HepG2 (cell line): ENCODE measurements around the gene HYAL1. TPM values are rescaled to one million over a fixed set of nuclear protein-coding genes. Genes with fewer than 3 reads are reported as not detected.

Experiments
- ARID5B ChIP-seq: IDR thresholded peaks from 2 replicates; pipeline ENCODE4 v1.4.0; 2020; ENCODE audit warnings: mild to moderate bottlenecking, missing genetic modification reagents
- CBFB ChIP-seq: sonication (generic); formaldehyde crosslinking; IDR thresholded peaks from 2 replicates; pipeline ENCODE4 v1.4.0; 2020; ENCODE audit warnings: missing genetic modification reagents
- FOSL2 ChIP-seq: sonication (generic); formaldehyde crosslinking; IDR thresholded peaks from 2 replicates; pipeline ENCODE4 v1.4.0; 2020; ENCODE audit warnings: missing genetic modification reagents
- FOXA3 ChIP-seq: IDR thresholded peaks from 2 replicates; pipeline ENCODE4 v1.6.1; 2016; ENCODE audit warnings: missing genetic modification reagents, missing compliant biosample characterization
- GFI1 ChIP-seq: sonication (generic); formaldehyde crosslinking; IDR thresholded peaks from 2 replicates; pipeline ENCODE4 v1.5.0; 2020; ENCODE audit warnings: missing genetic modification reagents, mild to moderate bottlenecking, borderline replicate concordance
- HMG20A ChIP-seq: IDR thresholded peaks from 2 replicates; pipeline ENCODE4 v1.6.1; 2016; ENCODE audit warnings: borderline replicate concordance
- REPIN1 ChIP-seq: sonication (generic); formaldehyde crosslinking; IDR thresholded peaks from 2 replicates; pipeline ENCODE4 v1.8.0; 2022; ENCODE audit warnings: missing genetic modification reagents, low read depth, mild to moderate bottlenecking, borderline replicate concordance
- SMC3 ChIP-seq: IDR thresholded peaks from 2 replicates; pipeline ENCODE4 v1.6.1; 2011; ENCODE audit warnings: low read length, improper control_type of control experiment
- SNAPC4 ChIP-seq: sonication (generic); formaldehyde crosslinking; IDR thresholded peaks from 2 replicates; pipeline ENCODE4 v1.4.0; 2020; ENCODE audit warnings: mild to moderate bottlenecking, missing genetic modification reagents
- ZFP36 ChIP-seq: fragments of 150-350 bp; IDR thresholded peaks from 2 replicates; pipeline ENCODE4 v1.6.1; 2018; ENCODE audit warnings: borderline replicate concordance, low read length, low read depth; ENCODE audit not compliant: partially characterized antibody
- ZFP36L1 ChIP-seq: sonication (generic); formaldehyde crosslinking; IDR thresholded peaks from 2 replicates; pipeline ENCODE4 v1.8.0; 2022; ENCODE audit warnings: mild to moderate bottlenecking, missing genetic modification reagents, moderate library complexity
- ZKSCAN1 ChIP-seq: fragments of 150-350 bp; IDR thresholded peaks from 2 replicates; pipeline ENCODE4 v1.6.1; 2014; ENCODE audit warnings: low read length
- ZNF260 ChIP-seq: sonication (generic); formaldehyde crosslinking; IDR thresholded peaks from 2 replicates; pipeline ENCODE4 v1.4.0; 2020; ENCODE audit warnings: missing genetic modification reagents, low read depth, mild to moderate bottlenecking, borderline replicate concordance
- ZNF605 ChIP-seq: sonication (generic); formaldehyde crosslinking; IDR thresholded peaks from 2 replicates; pipeline ENCODE4 v1.8.0; 2022; ENCODE audit warnings: mild to moderate bottlenecking, missing genetic modification reagents
- ZNF792 ChIP-seq: IDR thresholded peaks from 2 replicates; pipeline ENCODE4 v1.6.1; 2016
- polyA plus RNA-seq, 8 experiments: library from polyadenylated mRNA; depleted of rRNA in 3 of 8; stranded (reverse) in 7 of 8; unstranded in 1 of 8; fragments of >200 nt; fragmentation: Illumina TruSeq in 4 of 8; extraction: Trizol in 4 of 8; gene quantifications; 2 replicates each; pipeline versions ENCODE4 v1.2.1 to v1.2.3, GENCODE V29; 2011 to 2016; ENCODE audit warnings: low read depth in 4 of 8, missing spikeins in 1 of 8, mixed read lengths in 1 of 8; ENCODE audit not compliant: insufficient read depth in 1 of 8
- total RNA-seq, 5 experiments: library from RNA; depleted of rRNA; stranded (reverse); fragments of >200 nt; fragmentation: Illumina TruSeq; extraction: Trizol; gene quantifications; 2 replicates each; pipeline ENCODE4 v1.2.3, GENCODE V29; 2016; ENCODE audit warnings: low read depth in 1 of 5
- TF ChIP-seq, protein P1 (sequence below): sonication (generic); formaldehyde crosslinking; IDR thresholded peaks from 2 replicates; pipeline ENCODE4 v1.5.0; 2020; ENCODE audit warnings: mild to moderate bottlenecking, missing genetic modification reagents
- TF ChIP-seq, protein P2 (sequence below): sonication (generic); formaldehyde crosslinking; IDR thresholded peaks from 2 replicates; pipeline ENCODE4 v1.8.1; 2023; ENCODE audit warnings: mild to moderate bottlenecking, inconsistent platforms, moderate library complexity, missing genetic modification reagents, borderline replicate concordance

HYAL1 gene
- total and polyA plus RNA-seq, 2 of the 13 experiments (the other 11 are each of a cell fraction or from before 2014, with no cell fraction given): 76.5 to 193 TPM

DNA sequence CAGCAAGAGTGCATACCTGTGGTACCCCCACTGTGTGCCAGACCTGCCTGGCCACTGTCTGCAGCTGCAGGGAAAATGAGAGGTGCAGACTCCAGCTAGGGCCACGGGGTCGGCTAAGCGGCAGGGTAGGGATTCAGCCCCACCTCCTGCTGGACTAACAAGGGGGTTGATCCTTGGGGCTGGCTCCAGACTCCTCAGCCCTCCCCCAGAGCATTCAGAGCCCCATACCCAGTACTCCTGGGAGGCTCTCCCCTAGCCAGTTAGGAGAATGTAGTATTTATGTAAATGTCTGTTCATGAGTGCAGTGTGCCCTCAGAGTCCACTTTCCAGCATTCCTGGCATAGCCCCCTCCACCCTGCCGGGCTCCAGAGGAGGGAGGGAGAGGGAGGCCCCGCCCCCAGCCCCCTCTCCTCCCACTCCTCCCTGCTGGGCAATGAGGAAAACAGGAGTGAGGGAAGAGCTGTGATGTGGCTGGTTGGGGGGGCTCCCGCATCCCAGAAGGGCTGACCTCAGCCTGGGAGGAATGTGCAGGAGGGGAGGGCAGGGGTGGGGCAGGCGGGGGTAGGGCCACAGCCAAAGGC is 38.9 kb downstream of the HYAL1 start (continued):
- TF ChIP-seq ARID5B (CRISPR knock-in tag): peak; percentile 59; the same call in 1 of the 2 replicates
- TF ChIP-seq, protein P1, sequence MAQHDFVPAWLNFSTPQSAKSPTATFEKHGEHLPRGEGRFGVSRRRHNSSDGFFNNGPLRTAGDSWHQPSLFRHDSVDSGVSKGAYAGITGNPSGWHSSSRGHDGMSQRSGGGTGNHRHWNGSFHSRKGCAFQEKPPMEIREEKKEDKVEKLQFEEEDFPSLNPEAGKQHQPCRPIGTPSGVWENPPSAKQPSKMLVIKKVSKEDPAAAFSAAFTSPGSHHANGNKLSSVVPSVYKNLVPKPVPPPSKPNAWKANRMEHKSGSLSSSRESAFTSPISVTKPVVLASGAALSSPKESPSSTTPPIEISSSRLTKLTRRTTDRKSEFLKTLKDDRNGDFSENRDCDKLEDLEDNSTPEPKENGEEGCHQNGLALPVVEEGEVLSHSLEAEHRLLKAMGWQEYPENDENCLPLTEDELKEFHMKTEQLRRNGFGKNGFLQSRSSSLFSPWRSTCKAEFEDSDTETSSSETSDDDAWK (CRISPR knock-in tag): no peak
- 0 out of 2 replicates have a peak, but pooled peaks have one; percentile 53 for TF ChIP-seq ZKSCAN1
- peak; percentile 82; the same call in 1 of the 2 replicates for TF ChIP-seq ZNF792 (CRISPR knock-in tag)
- no peak for TF ChIP-seq GFI1 (CRISPR knock-in tag)
- TF ChIP-seq SNAPC4: peak; percentile 47; the same call in 1 of the 2 replicates
- TF ChIP-seq FOXA3 (CRISPR knock-in tag): peak; percentile 22; the same call in 1 of the 2 replicates
- TF ChIP-seq REPIN1 (CRISPR knock-in tag): 0 out of 2 replicates have a peak, but pooled peaks have one; percentile 11
- no peak for TF ChIP-seq ZFP36L1 (CRISPR knock-in tag)
- TF ChIP-seq SMC3: no peak
- TF ChIP-seq ZFP36: no peak
- peak; percentile 45; the same call in 1 of the 2 replicates for TF ChIP-seq HMG20A (CRISPR knock-in tag)
- no peak for TF ChIP-seq ZNF260 (CRISPR knock-in tag)
- no peak for TF ChIP-seq ZNF605 (CRISPR knock-in tag)
- TF ChIP-seq FOSL2: peak; percentile 74
- TF ChIP-seq, protein P2, sequence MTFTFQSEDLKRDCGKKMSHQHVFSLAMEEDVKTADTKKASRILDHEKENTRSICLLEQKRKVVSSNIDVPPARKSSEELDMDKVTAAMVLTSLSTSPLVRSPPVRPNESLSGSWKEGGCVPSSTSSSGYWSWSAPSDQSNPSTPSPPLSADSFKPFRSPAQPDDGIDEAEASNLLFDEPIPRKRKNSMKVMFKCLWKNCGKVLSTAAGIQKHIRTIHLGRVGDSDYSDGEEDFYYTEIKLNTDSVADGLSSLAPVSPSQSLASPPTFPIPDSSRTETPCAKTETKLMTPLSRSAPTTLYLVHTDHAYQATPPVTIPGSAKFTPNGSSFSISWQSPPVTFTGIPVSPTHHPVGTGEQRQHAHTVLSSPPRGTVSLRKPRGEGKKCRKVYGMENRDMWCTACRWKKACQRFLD (CRISPR knock-in tag): no peak
- TF ChIP-seq CBFB (CRISPR knock-in tag): 0 out of 2 replicates have a peak, but pooled peaks have one; percentile 41
